Dermis blood vessel endothelial cell (primary cell): Measurements from ENCODE around the gene EEIG1. TPM values are rescaled to one million over a fixed set of nuclear protein-coding genes. Genes with fewer than 3 reads are reported as not detected.
A peak's percentile ranks its signal among the peaks of the same experiment; 100 is the strongest.

Experiments
- DNase-seq: peaks from one replicate; pipeline ENCODE4 v3.0.0; 2010
- total RNA-seq: library from RNA; depleted of rRNA; stranded (reverse); fragments of >200 nt; gene quantifications from 2 replicates; pipeline ENCODE4 v1.2.3, GENCODE V29; 2014

Gene EEIG1
- total RNA-seq, 1 donor from 2014 or later = 8.3 TPM

GRCh38 chr9:127959398-127959797 lies 21.4 kb downstream of the EEIG1 start:
- DNase-seq = no peak

GRCh38 chr9:127958728-127959127 lies 22.1 kb downstream of the EEIG1 start:
- no peak for DNase-seq

GRCh38 chr9:127955294-127956015 lies 25.3 kb downstream of the EEIG1 start:
- DNase-seq = peak; percentile 60

- DNase-seq = no peak
These were observed 25.9 kb downstream of the EEIG1 start for GRCh38 chr9:127954831-127955293.

GRCh38 chr9:127953768-127954505 lies 26.9 kb downstream of the EEIG1 start:
- DNase-seq = no peak

GRCh38 chr9:127953154-127953553 lies 27.6 kb downstream of the EEIG1 start:
- no peak for DNase-seq

- DNase-seq = no peak
These were observed 30.1 kb downstream of the EEIG1 start for GRCh38 chr9:127950513-127951289.

- DNase-seq = no peak
These were observed 30.8 kb downstream of the EEIG1 start for GRCh38 chr9:127949827-127950512.

GRCh38 chr9:127947841-127948710 lies 32.7 kb downstream of the EEIG1 start:
- DNase-seq = no peak

GRCh38 chr9:127946728-127947127 lies 34.1 kb downstream of the EEIG1 start:
- DNase-seq = no peak

GRCh38 chr9:127945942-127946341 lies 34.8 kb downstream of the EEIG1 start:
- DNase-seq = no peak

GRCh38 chr9:127945338-127945737 lies 35.5 kb downstream of the EEIG1 start:
- no peak for DNase-seq

GRCh38 chr9:127944586-127945218 lies 36.1 kb downstream of the EEIG1 start:
- DNase-seq = no peak

- DNase-seq = peak; percentile 90
These were observed 37.1 kb downstream of the EEIG1 start for GRCh38 chr9:127943731-127944144.

- no peak for DNase-seq
These were observed 37.7 kb downstream of the EEIG1 start for GRCh38 chr9:127943011-127943662.

- DNase-seq = peak; percentile 84
These were observed 38.4 kb downstream of the EEIG1 start for GRCh38 chr9:127942216-127943010.

- DNase-seq = no peak
These were observed 38.9 kb downstream of the EEIG1 start for GRCh38 chr9:127941961-127942215.

GRCh38 chr9:127941062-127941960 lies 39.5 kb downstream of the EEIG1 start:
- DNase-seq = no peak

- no peak for DNase-seq
These were observed 40.2 kb downstream of the EEIG1 start for GRCh38 chr9:127940593-127940992.
